Measurements from ENCODE around the gene TOX2.

The TOX2 gene

DNA sequence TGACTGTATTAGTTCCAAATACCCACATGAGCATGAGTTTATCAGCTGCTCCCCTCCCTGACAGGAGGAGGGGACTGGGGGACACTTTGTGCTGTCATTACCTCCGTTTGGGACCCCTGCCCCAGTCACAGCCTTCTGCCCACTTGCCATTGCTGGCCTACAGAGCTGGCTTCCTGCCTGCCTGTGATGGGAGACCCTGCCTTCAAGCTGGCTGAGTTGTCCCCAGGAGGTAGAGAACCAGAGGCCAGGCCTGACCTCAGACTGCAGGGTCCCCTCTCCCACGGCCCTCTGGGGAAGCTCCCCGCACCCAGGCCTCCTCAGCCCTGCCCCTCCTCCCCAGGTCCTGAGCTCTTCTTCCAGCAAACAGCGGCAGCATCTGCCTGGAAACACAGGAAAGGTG is 166.8 kb downstream of the TOX2 start:
- DNase-seq = no peak

DNA sequence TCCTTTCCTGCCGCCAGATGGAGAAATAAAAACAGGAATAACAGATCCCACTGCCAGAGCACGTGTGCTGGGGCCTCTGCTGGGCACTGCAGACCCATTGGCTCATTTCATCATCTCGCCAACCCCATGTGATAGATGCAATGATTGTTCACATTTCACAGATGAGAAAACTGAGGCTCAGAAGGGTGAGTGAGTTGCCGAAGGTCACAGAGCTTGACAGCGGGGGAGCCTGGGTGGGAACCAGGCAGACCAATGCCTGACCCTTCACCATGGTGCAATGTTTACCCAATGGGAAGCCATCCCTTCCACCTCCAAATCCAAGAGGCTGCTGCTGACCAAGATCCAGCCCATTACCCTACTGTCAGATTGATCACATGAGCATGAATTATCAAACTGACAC is 167.2 kb downstream of the TOX2 start:
- DNase-seq = no peak

DNA sequence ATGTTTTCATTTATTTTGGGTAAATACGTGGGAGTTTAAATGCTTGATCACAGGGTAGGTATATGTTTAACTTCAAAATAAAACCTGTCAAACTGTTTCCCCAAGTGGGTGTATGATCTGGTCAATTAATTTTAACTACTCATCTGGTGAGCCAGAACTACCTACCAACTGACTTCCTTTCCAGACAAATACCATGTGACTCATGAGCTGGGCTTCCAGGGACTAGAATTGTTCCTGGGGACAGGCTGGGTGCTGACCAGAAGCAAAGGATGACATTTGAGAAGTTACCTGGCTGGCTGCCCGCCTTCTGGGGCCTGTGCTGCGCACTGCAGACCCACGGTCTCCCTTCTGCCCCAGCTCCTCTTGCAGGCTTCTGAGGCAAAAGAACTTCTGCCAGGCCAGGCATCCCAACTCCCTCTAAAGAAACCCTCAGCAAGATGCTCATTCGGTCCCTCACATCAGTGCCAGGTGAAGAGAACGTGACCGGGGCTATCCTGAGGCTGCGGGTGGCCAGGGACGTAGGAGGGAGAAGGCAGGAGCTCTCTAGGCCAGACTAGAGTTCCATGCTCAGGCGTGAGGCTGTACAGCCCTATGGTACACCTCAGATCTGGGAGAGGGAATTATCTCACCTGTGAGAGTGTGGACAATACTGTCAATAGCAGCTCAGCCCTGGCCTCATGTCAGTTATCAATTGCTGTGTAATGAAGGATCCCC is 168.7 kb downstream of the TOX2 start:
- DNase-seq = peak in 1 of 14 donors; percentile 40

DNA sequence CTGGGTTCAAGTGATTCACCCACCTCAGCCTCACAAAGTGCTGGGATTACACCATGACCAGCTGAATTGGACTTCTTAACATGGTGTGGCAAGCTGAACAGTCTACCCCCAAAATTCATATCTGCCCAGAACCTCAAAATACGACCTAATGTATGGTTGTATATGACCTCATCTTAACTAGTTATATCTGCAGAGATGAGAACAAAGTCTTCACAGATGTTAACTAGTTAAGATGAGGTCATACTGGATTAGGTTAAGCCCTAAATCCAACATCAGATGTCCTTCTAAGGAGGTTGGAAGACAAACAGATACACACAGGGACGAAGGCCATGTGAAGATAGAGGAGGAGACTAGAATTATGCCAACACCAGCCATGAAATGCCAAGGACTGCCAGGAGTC is 169.8 kb downstream of the TOX2 start:
- DNase-seq = no peak

DNA sequence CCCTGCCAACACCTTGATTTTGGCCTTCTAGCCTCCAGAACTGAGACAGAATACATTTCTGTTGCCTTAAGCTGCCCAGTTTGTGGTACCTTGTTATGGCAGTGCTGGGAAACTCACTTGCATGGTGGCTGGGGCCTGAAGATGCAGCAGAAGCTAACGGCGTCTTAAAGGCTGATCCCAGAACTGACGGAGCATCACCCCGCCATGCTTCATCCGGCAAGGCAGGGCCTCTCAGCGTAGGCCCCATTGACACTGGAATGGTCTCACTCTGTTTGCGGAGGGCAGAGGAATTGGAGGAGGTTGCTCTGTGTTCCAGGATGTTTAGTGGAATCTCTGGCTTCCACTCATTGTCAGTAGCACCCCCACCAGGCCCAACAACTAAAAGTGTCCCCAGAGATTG is 170.2 kb downstream of the TOX2 start:
- no peak for DNase-seq

DNA sequence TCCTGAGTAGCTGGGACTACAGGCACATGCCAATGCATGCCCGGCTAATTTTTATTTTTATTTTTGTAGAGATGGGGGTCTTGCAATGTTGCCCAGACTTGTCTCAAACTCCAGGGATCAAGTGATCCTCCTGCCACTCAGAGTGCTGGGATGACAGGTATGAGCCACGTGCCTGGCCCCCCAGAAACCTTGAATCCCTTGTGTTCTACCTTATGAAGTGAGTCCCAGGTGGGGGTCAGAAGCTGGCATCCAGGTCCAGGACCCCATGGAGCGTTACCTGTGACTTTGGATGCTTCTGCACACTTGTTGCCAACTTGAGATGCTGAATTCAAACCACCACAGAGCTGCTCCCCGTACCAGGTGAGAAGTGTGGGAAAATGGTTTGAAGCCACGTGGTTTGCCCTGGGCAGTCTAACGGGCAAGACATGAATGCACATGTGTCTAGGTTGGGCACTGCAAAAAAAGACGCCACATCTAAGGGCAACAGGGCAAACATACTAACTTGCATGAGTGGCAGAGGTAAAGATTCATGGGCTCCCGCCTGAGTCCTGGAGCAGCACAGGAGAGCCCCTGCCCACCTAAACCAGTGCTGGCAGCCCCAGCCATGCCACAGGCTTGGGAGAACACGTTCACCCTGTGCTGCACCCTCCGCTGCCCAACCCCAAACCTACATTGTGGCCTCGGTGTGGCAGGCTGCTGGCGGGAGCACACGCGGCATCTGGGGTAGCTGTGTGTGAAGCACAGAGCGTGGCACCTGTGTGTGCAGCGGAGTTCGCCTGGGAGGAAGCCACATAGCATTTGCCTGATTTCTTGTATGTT is 171.2 kb downstream of the TOX2 start:
- DNase-seq = no peak

DNA sequence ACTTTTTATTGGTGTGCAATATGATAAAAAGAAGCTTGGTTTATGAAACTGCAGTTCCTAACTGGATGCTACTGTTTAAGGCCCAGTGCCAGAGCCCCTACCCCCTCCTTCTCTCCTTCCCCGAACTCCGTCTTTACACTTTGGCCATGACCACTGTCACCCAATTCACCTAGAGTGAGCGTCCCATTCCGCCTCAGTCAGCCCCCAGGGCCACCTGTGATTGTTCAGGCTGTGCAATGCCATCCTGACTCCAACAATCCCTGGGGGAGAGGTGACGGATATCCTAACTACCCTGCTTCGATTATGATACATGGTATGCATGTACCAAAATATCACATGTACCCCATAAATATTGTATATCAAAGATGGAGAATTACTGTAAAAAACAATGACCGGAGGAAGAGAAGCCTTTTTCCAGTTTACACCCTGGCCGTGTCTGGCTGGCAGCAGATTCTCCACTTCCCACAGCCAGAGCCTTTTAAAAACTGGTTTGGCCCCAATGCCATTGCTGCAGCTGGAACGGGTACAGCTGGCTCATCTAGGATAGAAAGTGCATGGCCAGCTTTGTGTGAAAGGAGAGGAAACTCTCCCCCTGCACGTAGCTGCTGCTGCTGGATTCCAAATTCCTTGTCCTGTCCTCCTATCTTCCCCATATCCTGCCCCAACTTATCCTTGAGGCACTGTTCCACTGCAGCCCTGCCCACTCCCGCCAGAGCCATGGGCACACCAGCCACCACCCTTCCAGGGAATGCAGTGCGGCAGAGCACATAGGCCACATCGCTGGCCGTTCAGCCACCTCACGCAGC is 172.6 kb downstream of the TOX2 start:
- peak in 2 of 14 donors; percentile 11 to 16 for DNase-seq

DNA sequence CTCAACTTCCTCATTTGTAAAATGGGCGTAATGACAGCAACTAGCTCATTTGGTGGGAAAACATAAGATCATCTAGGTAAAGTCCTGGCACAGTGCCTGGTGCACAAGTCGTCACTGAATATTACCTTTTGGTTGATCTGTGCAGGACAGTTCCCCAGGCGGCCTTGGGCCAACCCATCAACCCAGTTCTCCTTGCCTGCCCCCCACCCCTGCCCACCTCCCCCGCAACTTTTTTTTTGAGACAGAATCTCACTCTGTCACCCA is 173.1 kb downstream of the TOX2 start:
- DNase-seq = no peak

DNA sequence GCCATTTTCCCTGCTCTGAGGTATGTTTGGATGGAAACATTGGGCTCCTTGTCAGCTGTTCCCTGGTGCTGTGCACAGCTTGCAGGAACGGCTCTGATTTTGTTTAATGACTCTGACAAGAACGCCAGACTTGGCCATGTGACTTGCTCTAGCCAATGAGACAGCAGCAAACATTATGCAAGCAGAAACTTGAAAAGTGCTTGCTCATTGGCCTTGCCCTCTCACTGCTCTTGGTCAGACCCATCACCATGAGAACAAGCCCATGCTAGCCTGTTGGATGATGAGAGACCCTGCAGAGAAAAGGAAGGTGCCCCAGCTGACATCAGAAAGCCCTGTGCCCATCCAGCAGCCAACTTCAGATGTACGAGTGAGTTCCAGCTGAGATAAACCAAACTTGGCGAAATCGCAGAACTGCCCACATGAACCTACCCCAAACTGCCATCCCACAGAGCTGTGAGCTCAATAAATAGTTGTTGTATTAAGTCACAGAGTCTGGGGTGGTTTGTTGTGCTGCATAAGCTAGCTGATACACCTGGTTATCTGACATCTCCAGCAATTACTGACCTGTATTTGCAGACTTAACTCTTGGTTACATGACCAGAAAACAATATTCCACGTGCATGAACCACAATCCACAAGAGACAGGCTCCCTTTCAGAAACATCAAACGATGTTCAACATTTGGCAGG is 175.5 kb downstream of the TOX2 start:
- no peak for DNase-seq

DNA sequence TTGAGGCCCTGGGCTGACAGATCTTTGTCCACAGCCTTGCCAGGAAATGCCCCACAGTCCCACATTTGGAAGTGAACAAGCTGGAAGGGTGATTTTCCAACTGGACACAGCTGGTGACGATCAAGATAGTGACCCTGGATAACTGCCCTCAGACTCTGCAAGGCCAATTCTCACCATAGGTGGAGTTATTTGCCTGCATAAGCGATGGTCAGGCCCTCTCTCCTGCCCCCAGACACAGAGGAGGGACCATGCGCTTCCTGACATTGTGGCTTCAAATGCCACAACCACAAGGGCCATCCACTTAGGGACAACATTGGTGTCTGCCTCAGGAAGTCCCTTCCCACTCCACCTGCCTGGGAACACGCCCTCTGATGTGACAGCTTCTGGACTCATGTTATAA is 176.4 kb downstream of the TOX2 start:
- no peak for DNase-seq

DNA sequence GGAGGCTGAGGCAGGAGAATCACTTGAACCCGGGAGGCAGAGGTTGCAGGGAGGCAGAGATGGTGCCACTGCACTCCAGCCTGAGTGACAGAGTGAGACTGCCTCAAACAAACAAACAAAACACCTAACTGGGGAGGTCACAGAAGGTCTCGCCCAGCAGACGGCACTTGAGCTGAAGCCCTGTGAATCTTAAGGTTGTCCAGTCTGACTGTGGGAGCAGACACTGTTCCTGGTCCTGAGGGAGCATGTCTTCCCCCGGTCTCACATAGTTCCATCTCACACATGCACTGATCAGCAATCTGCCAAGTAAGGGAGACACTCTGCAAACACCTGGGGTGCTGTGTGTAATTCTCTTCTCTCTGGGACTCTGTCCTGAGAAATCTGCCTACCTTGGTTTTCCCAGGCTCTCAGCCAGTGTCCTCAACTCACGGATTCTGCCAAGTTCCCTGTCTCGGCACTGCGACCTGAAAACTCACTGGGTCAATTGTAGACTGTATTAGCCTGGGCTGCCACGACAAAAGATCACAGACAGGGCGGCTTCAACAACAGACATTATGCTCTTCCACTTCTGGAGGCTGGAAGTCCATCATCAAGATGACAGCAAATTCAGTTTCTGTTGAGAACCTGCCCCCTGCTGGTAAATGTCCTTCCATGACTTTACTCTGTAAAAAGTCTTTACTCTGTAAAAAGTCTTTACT is 178.0 kb downstream of the TOX2 start:
- no peak for DNase-seq

DNA sequence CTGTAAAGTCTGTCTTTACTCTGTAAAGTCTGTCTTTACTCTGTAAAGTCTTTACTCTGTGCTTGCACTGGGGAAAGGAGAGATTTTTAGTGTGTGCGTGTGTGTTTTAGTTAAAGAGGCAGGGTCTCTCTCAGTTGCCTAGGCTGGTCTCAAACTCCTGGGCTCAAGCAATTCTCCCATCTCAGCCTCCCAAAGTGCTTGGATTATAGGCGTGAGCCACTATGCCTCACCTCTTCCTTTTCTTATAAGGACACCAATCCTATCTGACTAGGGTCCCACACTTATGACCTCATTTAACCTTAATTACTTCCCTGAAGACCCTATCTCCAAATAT is 178.6 kb downstream of the TOX2 start:
- DNase-seq = no peak

DNA sequence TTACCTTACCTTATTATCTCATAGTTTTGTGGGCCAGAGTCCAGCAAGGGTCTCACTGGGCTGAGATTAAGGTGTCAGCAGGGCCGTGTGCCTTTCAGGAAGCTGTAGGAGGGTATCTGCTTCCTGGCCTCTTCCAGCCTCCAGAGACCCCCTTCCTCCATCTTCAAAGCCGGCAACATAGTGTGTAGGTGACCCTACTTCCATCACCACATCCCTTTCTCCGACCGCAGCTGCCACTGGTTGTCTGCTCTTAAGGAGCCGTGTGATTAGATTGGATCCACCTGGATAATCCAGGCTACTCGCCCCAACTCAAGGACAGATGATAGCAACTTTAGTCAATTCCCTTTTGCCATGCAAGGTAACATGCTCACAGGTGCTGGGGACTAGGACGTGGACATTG is 181.2 kb downstream of the TOX2 start:
- no peak for DNase-seq

DNA sequence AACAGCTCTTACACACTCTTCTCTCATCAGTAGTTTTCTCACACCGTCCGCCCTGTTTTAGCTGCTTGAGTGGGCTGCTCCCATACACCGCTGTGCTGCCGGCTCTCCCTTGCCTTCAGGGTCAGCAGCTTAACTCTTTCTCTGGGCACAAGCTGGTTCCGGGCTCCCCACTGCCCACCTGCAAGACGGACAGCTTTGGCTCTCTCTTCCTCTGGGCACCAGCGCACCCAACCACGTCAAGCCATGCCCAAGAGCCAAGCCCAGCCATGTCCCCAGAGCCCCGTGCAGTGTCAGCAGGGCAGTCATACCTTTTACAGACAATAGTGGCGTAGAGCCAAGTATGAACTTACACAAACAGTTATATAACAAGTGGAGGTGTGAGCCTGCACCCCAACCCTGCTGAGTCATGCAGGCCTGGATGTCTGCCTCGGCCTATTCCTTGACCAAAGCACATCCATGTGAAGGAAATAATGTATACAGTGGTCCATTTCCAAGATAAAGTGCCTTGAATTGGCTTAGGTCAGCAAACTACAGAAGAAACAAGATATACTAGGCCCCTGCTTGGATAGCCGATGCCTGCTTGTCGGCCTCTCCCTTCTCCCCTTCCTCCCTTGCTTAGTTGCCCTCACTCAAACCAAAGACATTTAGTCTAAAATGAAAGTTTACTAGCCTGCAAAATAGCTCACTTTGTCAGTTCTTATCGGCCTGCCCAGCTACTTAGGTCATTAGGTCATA is 183.0 kb downstream of the TOX2 start:
- no peak for DNase-seq

DNA sequence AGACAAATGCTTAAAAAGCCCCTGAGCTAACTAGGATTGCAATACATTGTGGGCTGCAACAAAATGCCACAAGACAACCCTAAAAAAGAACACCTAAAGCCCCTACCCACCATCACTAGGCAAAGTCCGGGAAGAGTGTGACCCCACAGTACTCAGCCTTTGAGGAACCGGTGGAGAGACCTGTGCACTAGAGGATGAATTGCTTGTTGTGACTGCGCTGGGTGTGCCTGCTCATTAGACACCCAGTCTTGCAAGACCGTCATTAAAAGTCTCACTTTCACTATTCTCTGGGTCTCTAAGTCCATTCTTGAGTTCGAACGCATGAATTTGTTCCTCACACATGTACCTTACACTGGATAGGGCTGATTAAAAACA is 183.6 kb downstream of the TOX2 start:
- no peak for DNase-seq

DNA sequence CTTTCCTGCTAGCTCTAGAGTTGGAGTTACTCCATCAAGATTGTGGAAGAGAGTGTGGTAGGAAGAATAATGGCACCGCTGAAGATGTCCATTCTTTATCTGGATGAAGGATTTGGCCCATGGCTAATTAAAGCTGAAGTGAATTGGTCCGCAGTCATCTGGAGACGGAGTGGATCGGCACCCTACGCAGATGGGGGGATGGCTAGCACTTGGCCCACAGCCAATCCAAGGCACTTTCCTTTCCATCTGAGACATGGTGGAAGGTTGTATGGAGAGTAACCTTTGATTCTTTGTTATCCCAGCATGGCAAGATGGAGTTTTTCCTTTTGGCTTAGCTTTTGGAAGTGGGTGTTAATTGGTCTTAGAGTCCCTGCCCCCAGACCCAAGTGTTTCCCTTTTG is 184.0 kb downstream of the TOX2 start:
- no peak for DNase-seq

DNA sequence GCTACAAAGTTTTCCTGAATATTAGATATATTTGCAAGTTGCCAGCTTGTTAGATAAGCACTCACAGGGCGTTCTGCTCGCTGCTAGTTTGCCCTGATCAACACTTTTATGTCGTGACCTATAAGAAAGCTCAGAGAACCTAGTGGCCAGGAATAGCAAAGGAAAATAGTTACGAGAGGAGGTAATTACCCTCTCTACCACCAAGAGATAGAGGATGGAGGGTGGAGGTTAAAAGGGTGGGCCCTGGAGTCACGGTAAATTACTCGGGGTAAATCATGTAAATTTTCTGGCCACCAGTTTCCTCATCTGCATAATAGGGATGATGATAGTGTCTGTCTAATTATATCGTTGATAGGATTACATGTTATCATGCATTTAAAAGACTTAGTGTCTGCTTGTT is 185.2 kb downstream of the TOX2 start:
- DNase-seq = no peak

DNA sequence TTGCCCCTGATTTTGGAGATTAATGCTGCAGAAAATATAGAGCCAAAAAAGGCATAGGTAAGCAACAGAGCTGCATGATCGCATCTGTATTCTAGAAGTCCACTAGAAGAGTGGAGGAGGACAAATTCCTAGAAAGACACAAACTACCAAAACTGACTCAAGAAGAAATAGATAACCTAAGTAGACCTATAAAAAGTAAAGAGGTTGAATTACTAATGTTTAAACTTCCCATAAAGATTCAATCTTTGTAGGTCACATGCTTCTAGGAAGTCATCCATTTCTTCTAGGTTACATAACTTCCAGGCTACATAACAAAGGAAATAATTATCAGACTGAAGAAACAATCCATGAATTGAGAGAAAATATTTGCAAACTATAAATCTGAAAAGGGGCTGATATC is 187.9 kb downstream of the TOX2 start:
- no peak for DNase-seq

DNA sequence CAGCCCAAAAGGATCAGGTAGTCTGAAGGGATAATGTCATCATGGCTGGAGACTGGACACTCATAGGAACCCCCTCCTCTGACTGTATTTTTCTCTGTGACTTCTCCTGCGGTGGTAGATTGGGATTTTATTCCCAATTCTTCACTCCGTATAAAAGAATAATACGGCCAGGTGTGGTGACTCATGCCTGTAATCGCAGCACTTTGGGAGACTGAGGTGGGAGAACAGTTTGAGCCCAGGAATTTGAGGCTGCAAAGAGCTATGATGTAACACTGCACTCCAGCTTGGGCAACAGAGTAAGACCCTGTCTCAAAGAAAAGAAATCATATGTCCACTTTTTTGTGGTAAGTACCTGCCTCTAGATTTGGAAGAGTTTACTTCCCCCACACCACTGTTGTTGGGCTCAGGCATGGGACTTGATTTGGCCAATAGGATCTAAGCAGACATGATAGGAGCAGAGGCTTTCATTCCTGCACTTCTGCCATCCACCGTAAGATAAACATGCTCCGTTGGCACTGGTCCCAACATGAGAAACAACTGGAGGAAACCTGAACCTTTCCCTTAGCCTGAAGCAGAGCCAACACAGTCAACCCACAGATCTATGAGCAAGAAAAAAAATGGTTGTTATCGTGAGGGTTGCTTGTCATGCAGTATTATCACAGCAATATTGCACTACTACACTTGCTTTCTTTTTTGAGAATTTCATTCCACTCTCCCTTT is 190.3 kb downstream of the TOX2 start:
- no peak for DNase-seq

DNA sequence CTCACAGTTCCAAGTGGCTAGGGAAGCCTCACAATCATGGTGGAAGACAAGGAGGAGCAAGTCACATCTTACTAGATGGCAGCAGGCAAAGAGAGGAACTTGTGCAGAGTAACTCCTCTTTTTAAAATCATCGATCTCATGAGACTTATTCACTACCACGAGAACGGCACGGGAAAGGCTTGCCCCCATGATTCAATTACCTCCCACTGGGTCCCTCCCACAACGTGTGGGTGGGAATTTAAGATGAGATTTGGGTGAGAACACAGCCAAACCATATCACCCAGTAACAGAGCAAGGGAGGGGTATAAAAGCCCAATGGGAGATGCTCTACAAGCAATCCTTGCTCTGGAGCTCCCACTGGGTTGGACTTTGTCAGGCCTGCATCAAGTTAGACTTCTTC is 192.0 kb downstream of the TOX2 start:
- no peak for DNase-seq

DNA sequence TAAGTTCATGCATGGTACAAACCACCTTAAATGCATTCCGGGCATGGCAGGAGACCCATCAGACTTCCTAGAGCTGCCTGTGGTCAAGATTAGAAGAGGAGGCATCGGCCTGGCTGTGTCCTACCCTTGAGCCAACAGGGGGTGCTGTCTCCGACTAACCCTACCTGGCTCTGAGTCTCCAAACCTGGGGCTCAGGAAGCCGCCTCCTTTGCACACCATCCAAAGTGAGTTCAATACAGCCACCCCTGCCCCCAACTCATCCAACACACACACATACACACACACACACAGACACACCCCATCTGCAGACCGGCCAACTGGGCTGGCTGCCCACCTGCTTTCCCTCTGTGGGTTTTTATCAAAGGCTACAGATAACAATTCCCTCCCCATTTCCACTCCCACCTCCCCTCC is 195.3 kb downstream of the TOX2 start:
- no peak for DNase-seq
